Measurements from ENCODE around the gene STARD3.
A peak's percentile ranks its signal among the peaks of the same experiment; 100 is the strongest.

STARD3 gene

DNA sequence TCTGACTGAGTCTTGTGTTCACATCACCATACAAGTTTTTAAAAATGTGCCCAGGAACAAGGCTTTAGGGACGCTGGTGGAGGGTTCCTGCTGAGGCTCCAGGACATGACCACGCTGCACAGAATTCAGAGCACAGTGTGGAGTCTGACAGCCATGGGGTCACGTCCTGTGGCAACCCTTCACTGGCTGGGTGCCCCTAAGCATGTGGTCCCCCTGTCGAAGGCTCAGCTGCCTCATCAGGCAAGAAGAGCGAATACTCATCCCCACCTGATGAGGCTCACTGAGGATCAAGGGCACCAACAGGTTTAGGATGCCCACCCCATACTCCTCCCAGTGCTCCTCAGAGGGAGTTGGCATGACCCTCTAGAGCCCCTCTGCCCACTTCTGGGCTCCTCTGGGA lies 37.2 kb downstream of the STARD3 start:
- H2BK120ac ChIP-seq (ENCODE audit: low read depth, low read length): no peak overlapping the region
- H3K4me2 ChIP-seq (ENCODE audit: insufficient read depth, low read length, poor library complexity, severe bottlenecking): no peak overlapping the region
- no peaks in the 10 kb centered on the region for H3K79me1 ChIP-seq (ENCODE audit: low read depth, low read length)
- no peak overlapping the region for H3K4me3 ChIP-seq (ENCODE audit: low read length in 2 of 2)
- no peak overlapping the region for H4K91ac ChIP-seq (ENCODE audit: low read depth, low read length, poor library complexity)
- WGBS, 2 donors (ENCODE audit: extremely low coverage in 2 of 2, insufficient read length in 2 of 2, insufficient replicate concordance in 1 of 2): no CpG with 5 or more reads among the region's 5 CpGs
- peaks cover 0 to 15% (median 12%) of the 10 kb centered on the region in 3 experiments for H3K27me3 ChIP-seq (ENCODE audit: control insufficient read depth in 3 of 3, insufficient read depth in 3 of 3, low read depth in 1 of 3, low read length in 3 of 3)
- H2BK5ac ChIP-seq (ENCODE audit: low read length): no peak overlapping the region
- H2AK5ac ChIP-seq (ENCODE audit: low read depth, low read length): peak overlapping the region; percentile 23
- H3K36me3 ChIP-seq (replicated peaks in 1 of 2; ENCODE audit: control insufficient read depth in 2 of 2, insufficient read depth in 2 of 2, low read length in 2 of 2): peaks cover 4 to 8% of the 10 kb centered on the region in 2 donors
- H2BK12ac ChIP-seq (ENCODE audit: low read length): no peak overlapping the region
- H3K4ac ChIP-seq (ENCODE audit: low read length): no peak overlapping the region
- H3K18ac ChIP-seq (ENCODE audit: low read length): no peak overlapping the region
- DNase-seq (ENCODE audit: low spot score): no peak
- H3K23ac ChIP-seq (ENCODE audit: low read depth, low read length, poor library complexity): no peak overlapping the region
- peak overlapping the region; percentile 7 for H3K9ac ChIP-seq (ENCODE audit: low read depth, low read length, poor library complexity)
- H3K9me3 ChIP-seq (replicated peaks in 1 of 2; ENCODE audit: control insufficient read depth in 2 of 2, insufficient read depth in 1 of 2, low read depth in 1 of 2, low read length in 2 of 2): no peaks in the 10 kb centered on the region
- no peak overlapping the region for H4K8ac ChIP-seq (ENCODE audit: low read depth, low read length)
- H3K14ac ChIP-seq (ENCODE audit: low read length): no peak overlapping the region
- no peaks in the 10 kb centered on the region for H3K4me1 ChIP-seq (ENCODE audit: control insufficient read depth in 2 of 2, insufficient read depth in 1 of 2, low read depth in 1 of 2, low read length in 2 of 2)
- no peak overlapping the region for H2BK15ac ChIP-seq (ENCODE audit: low read length)
- no peak overlapping the region for H2AFZ ChIP-seq (ENCODE audit: low read length)
- no peak overlapping the region for H3K27ac ChIP-seq (replicated peaks; ENCODE audit: low read length)

DNA sequence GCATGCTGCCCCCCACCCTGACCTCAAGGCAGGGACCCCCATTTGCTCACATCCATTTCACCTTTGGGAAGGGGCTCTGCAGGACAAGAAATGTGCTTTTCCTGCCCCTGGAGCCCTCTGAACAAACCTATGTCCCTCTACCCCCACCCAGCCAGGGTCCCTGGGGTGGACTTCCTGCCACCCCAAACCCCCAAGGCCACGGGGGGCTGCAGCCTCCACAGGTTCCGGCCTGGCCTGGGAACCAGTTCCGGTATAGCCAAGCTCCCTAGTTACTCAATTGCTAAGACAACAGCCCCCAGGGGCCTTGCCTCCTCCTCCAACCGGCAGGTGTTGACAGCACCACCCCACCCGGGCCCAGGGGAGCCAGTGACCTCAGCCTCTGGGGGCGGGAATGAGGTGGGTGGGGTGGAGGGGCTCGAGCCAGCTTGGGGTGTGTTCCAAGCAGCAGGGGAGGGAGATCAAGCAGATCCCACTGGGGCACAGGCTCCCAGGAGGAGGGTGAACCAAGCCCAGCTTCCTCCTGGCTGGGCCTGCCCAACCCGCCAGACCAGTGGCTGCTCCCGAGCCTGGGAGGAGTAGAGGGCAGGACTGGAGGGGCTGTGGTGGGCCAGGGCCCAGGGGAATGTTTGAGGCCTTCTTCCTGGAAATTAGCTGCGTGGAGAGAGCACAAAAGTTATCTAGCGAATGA lies 37.9 kb downstream of the STARD3 start:
- no peak for DNase-seq (ENCODE audit: low spot score)
- Histone ChIP-seq H2BK15ac (ENCODE audit: low read length) (no peak overlapping the region), H3K4ac (ENCODE audit: low read length) (no peak overlapping the region), H3K4me3 (ENCODE audit: low read length in 2 of 2) (no peak overlapping the region), H2BK120ac (ENCODE audit: low read depth, low read length) (no peak overlapping the region), H4K91ac (ENCODE audit: low read depth, low read length, poor library complexity) (no peak overlapping the region), H3K4me2 (ENCODE audit: insufficient read depth, low read length, poor library complexity, severe bottlenecking) (no peak overlapping the region), H2BK12ac (ENCODE audit: low read length) (no peak overlapping the region), H2BK5ac (ENCODE audit: low read length) (no peak overlapping the region), H3K9ac (ENCODE audit: low read depth, low read length, poor library complexity) (no peak overlapping the region), H2AK5ac (ENCODE audit: low read depth, low read length) (peak overlapping the region; percentile 23), H3K27me3 (ENCODE audit: control insufficient read depth in 3 of 3, insufficient read depth in 3 of 3, low read depth in 1 of 3, low read length in 3 of 3) (peaks cover 0 to 8% (median 7%) of the 10 kb centered on the region in 3 experiments), H4K8ac (ENCODE audit: low read depth, low read length) (no peak overlapping the region), H3K27ac (replicated peaks; ENCODE audit: low read length) (no peak overlapping the region), H3K36me3 (replicated peaks in 1 of 2; ENCODE audit: control insufficient read depth in 2 of 2, insufficient read depth in 2 of 2, low read length in 2 of 2) (peaks cover 4 to 8% of the 10 kb centered on the region in 2 donors), H3K9me3 (replicated peaks in 1 of 2; ENCODE audit: control insufficient read depth in 2 of 2, insufficient read depth in 1 of 2, low read depth in 1 of 2, low read length in 2 of 2) (no peaks in the 10 kb centered on the region), H3K79me1 (ENCODE audit: low read depth, low read length) (no peaks in the 10 kb centered on the region), H3K4me1 (ENCODE audit: control insufficient read depth in 2 of 2, insufficient read depth in 1 of 2, low read depth in 1 of 2, low read length in 2 of 2) (no peaks in the 10 kb centered on the region), H3K23ac (ENCODE audit: low read depth, low read length, poor library complexity) (no peak overlapping the region), H3K14ac (ENCODE audit: low read length) (no peak overlapping the region), H2AFZ (ENCODE audit: low read length) (no peak overlapping the region), H3K18ac (ENCODE audit: low read length) (no peak overlapping the region)
- WGBS, 2 donors (ENCODE audit: extremely low coverage in 2 of 2, insufficient read length in 2 of 2, insufficient replicate concordance in 1 of 2): no CpG with 5 or more reads among the region's 11 CpGs

DNA sequence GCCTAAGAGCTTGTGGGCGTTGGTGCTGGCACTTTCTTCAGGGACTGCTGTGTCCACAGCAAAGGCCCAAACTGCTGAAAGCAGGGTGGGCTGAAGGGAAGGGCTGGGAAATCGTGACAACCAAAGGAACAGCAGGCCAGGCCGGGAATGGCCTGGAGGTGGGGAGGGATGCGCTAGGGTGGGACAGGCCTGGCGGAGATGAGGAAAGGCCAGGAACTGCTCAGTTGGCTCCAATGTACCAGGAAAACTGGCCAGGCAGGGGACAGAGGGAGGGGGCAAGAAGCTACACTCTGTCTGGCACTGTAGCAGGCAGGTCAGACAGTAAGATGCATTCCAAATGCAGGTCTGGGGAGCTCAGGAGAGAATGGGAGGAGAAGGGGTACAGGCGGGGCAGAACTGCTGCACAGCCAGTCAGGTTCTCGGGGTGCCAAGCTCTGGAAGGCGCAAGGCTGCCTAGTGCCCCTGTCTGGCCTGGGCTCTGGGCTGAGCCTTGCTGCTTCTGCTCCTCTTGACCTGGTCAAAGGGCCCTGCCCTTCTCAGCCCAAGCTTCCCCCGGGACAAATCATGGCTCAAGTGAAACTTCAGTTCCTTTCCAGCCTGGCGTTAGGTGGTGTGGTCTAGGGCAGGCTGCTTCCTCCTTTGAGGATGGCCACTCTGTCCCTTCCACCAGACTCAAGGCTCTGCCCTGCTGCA lies 38.6 kb downstream of the STARD3 start:
- Histone ChIP-seq H3K4me1 (ENCODE audit: control insufficient read depth in 2 of 2, insufficient read depth in 1 of 2, low read depth in 1 of 2, low read length in 2 of 2) (no peaks in the 10 kb centered on the region), H4K91ac (ENCODE audit: low read depth, low read length, poor library complexity) (no peak overlapping the region), H3K4me3 (ENCODE audit: low read length in 2 of 2) (no peak overlapping the region), H3K9me3 (replicated peaks in 1 of 2; ENCODE audit: control insufficient read depth in 2 of 2, insufficient read depth in 1 of 2, low read depth in 1 of 2, low read length in 2 of 2) (no peaks in the 10 kb centered on the region), H3K36me3 (replicated peaks in 1 of 2; ENCODE audit: control insufficient read depth in 2 of 2, insufficient read depth in 2 of 2, low read length in 2 of 2) (peaks cover 4 to 8% of the 10 kb centered on the region in 2 donors), H4K8ac (ENCODE audit: low read depth, low read length) (no peak overlapping the region), H2AK5ac (ENCODE audit: low read depth, low read length) (no peak overlapping the region), H3K9ac (ENCODE audit: low read depth, low read length, poor library complexity) (no peak overlapping the region), H2AFZ (ENCODE audit: low read length) (no peak overlapping the region), H3K14ac (ENCODE audit: low read length) (no peak overlapping the region), H3K23ac (ENCODE audit: low read depth, low read length, poor library complexity) (no peak overlapping the region), H2BK120ac (ENCODE audit: low read depth, low read length) (no peak overlapping the region), H2BK15ac (ENCODE audit: low read length) (no peak overlapping the region), H3K18ac (ENCODE audit: low read length) (no peak overlapping the region), H3K4ac (ENCODE audit: low read length) (no peak overlapping the region), H3K79me1 (ENCODE audit: low read depth, low read length) (no peaks in the 10 kb centered on the region), H2BK12ac (ENCODE audit: low read length) (no peak overlapping the region), H2BK5ac (ENCODE audit: low read length) (peak overlapping the region; percentile 71), H3K4me2 (ENCODE audit: insufficient read depth, low read length, poor library complexity, severe bottlenecking) (no peak overlapping the region), H3K27ac (replicated peaks; ENCODE audit: low read length) (no peak overlapping the region), H3K27me3 (ENCODE audit: control insufficient read depth in 3 of 3, insufficient read depth in 3 of 3, low read depth in 1 of 3, low read length in 3 of 3) (peaks cover 0 to 3% (median 1%) of the 10 kb centered on the region in 3 experiments)
- DNase-seq (ENCODE audit: low spot score): no peak
- no CpG with 5 or more reads among the region's 10 CpGs for WGBS, 2 donors (ENCODE audit: extremely low coverage in 2 of 2, insufficient read length in 2 of 2, insufficient replicate concordance in 1 of 2)

DNA sequence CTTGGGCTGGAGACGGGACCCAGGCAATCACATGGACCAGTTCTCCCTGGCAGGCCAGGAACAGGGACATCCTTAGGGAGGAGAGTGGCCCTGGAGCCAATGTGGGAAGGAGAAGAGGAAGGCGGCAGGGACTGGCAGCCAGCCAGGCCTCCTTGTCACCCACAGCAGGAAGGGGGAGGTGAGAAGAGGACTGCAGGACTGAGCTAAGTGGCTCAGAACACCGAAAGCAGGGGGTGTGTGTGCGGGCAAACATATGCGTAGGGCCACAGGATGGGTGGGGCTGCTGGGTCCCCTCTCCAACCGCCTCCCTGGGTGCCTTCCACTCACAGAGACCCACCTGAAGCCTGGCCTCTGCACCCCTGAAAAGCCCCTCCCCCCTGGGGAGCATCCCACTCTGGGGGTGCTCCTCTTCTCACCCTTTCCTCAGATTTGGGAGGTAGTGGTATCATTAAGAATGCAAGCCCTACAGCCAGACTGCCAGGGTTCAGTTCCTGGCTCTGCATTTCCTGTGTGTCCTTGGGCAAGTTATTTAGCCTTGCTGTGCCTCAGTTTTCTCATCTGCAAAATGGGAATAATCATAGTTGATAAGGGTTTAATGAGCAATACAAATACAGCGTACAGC lies 39.4 kb downstream of the STARD3 start:
- no peaks in the 10 kb centered on the region for H3K9me3 ChIP-seq (replicated peaks in 1 of 2; ENCODE audit: control insufficient read depth in 2 of 2, insufficient read depth in 1 of 2, low read depth in 1 of 2, low read length in 2 of 2)
- no peak overlapping the region for H2BK15ac ChIP-seq (ENCODE audit: low read length)
- no CpG with 5 or more reads among the region's 7 CpGs for WGBS, 2 donors (ENCODE audit: extremely low coverage in 2 of 2, insufficient read length in 2 of 2, insufficient replicate concordance in 1 of 2)
- H4K91ac ChIP-seq (ENCODE audit: low read depth, low read length, poor library complexity): no peak overlapping the region
- no peak for DNase-seq (ENCODE audit: low spot score)
- no peak overlapping the region for H4K8ac ChIP-seq (ENCODE audit: low read depth, low read length)
- H3K18ac ChIP-seq (ENCODE audit: low read length): no peak overlapping the region
- H3K36me3 ChIP-seq (replicated peaks in 1 of 2; ENCODE audit: control insufficient read depth in 2 of 2, insufficient read depth in 2 of 2, low read length in 2 of 2): peaks cover 4 to 12% of the 10 kb centered on the region in 2 donors
- no peak overlapping the region for H3K14ac ChIP-seq (ENCODE audit: low read length)
- no peak overlapping the region for H3K27ac ChIP-seq (replicated peaks; ENCODE audit: low read length)
- H3K27me3 ChIP-seq (ENCODE audit: control insufficient read depth in 3 of 3, insufficient read depth in 3 of 3, low read depth in 1 of 3, low read length in 3 of 3): no peaks in the 10 kb centered on the region
- no peak overlapping the region for H2BK12ac ChIP-seq (ENCODE audit: low read length)
- no peak overlapping the region for H2AFZ ChIP-seq (ENCODE audit: low read length)
- no peaks in the 10 kb centered on the region for H3K4me1 ChIP-seq (ENCODE audit: control insufficient read depth in 2 of 2, insufficient read depth in 1 of 2, low read depth in 1 of 2, low read length in 2 of 2)
- peak overlapping the region; percentile 71 for H2BK5ac ChIP-seq (ENCODE audit: low read length)
- H3K4me3 ChIP-seq (ENCODE audit: low read length in 2 of 2): no peak overlapping the region
- H3K23ac ChIP-seq (ENCODE audit: low read depth, low read length, poor library complexity): no peak overlapping the region
- no peak overlapping the region for H3K9ac ChIP-seq (ENCODE audit: low read depth, low read length, poor library complexity)
- H2AK5ac ChIP-seq (ENCODE audit: low read depth, low read length): no peak overlapping the region
- H3K4me2 ChIP-seq (ENCODE audit: insufficient read depth, low read length, poor library complexity, severe bottlenecking): no peak overlapping the region
- H3K4ac ChIP-seq (ENCODE audit: low read length): no peak overlapping the region
- no peak overlapping the region for H2BK120ac ChIP-seq (ENCODE audit: low read depth, low read length)
- H3K79me1 ChIP-seq (ENCODE audit: low read depth, low read length): no peaks in the 10 kb centered on the region

Measured in neuronal stem cell (in vitro differentiated cells).